Stimulated activated CD4-positive, alpha-beta T cell treated with anti-CD3 and anti-CD28 coated beads, Interleukin-15, amount 100 ng/mL, for 1 hour (primary cell): Measurements from ENCODE around the gene OR5L2.
"Not testable (repeated sequence)": the region's sequence is repeated elsewhere in the genome, so short reads cannot be mapped to it uniquely, and the experiment has no call there.

Experiments used
- DNase-seq, 2 donors: peaks; one replicate each; pipeline ENCODE4 v3.0.0-alpha.2; 2020; ENCODE audit warnings: low read depth in 1 of 2, low spot score in 1 of 2

OR5L2 gene

GRCh38 chr11:55826919-55827318 is at the start of gene OR5L2:
TSS of gene OR5L2 (plus strand) at chr11:55827219. CDS start at chr11:55827219, 0 bp downstream.
- no peak for DNase-seq

- no peak for DNase-seq
Measured at GRCh38 chr11:55791606-55792005, 35.4 kb upstream of the OR5L2 start.

GRCh38 chr11:55793321-55793720 is 33.7 kb upstream of the OR5L2 start:
- no peak for DNase-seq

- no peak for DNase-seq
Measured at GRCh38 chr11:55795256-55795655, 31.8 kb upstream of the OR5L2 start, which contains the start of gene OR5D14. TSS of gene OR5D14 (plus strand) at chr11:55795556. CDS start at chr11:55795556, 0 bp downstream.

- no peak for DNase-seq
Measured at GRCh38 chr11:55806248-55806647, 20.8 kb upstream of the OR5L2 start.

GRCh38 chr11:55811067-55811466 is 16.0 kb upstream of the OR5L2 start, which contains the start of gene OR5L1:
TSS of gene OR5L1 (plus strand) at chr11:55811367. CDS start at chr11:55811467, 100 bp downstream.
- no peak for DNase-seq

- DNase-seq = no peak
Measured at GRCh38 chr11:55819330-55819729, 7.7 kb upstream of the OR5L2 start, which contains the start of gene OR5D18. TSS of gene OR5D18 (plus strand) at chr11:55819630. CDS start at chr11:55819630, 0 bp downstream.

GRCh38 chr11:55838452-55838851 is 11.4 kb downstream of the OR5L2 start, which contains the start of gene OR5D16:
TSS of gene OR5D16 (plus strand) at chr11:55838752. CDS start at chr11:55838752, 0 bp downstream.
- DNase-seq = no peak

GRCh38 chr11:55847453-55847852 is 20.4 kb downstream of the OR5L2 start:
- no peak for DNase-seq

- DNase-seq = no peak
Measured at GRCh38 chr11:55849037-55849436, 22.0 kb downstream of the OR5L2 start.

GRCh38 chr11:55852141-55852540 is 25.1 kb downstream of the OR5L2 start:
- DNase-seq = no peak

- no peak for DNase-seq
Measured at GRCh38 chr11:55854704-55855103, 27.7 kb downstream of the OR5L2 start.

- DNase-seq = not testable (repeated sequence)
Measured at GRCh38 chr11:55867354-55867753, 40.3 kb downstream of the OR5L2 start.

- not testable (repeated sequence) for DNase-seq
Measured at GRCh38 chr11:55872731-55873130, 45.7 kb downstream of the OR5L2 start.

GRCh38 chr11:55873146-55873545 is 46.1 kb downstream of the OR5L2 start:
- DNase-seq = not testable (repeated sequence)
